Activated CD4-positive, CD25-positive, alpha-beta regulatory T cell treated with anti-CD3 and anti-CD28 coated beads, Interleukin-2, amount 50 U/mL, for 24 hours (primary cell): ENCODE results near the gene ANAPC10.
"Not testable (repeated sequence)": the region's sequence is repeated elsewhere in the genome, so short reads cannot be mapped to it uniquely, and the experiment has no call there.

Source experiments
- ATAC-seq, 2 donors: fragments of 150-1000 bp; cut with Tn5 transposase; one replicate each; pipeline ENCODE4 v1.10.0; 2021; ENCODE audit warnings: mild to moderate bottlenecking in 1 of 2, moderate library complexity in 1 of 2

ANAPC10 gene

GRCh38 chr4:145000656-145001055, 97.3 kb downstream of the ANAPC10 start:
- not testable (repeated sequence) for ATAC-seq

- no peak for ATAC-seq
Measured at GRCh38 chr4:144989306-144989705, 108.7 kb downstream of the ANAPC10 start.

DNA sequence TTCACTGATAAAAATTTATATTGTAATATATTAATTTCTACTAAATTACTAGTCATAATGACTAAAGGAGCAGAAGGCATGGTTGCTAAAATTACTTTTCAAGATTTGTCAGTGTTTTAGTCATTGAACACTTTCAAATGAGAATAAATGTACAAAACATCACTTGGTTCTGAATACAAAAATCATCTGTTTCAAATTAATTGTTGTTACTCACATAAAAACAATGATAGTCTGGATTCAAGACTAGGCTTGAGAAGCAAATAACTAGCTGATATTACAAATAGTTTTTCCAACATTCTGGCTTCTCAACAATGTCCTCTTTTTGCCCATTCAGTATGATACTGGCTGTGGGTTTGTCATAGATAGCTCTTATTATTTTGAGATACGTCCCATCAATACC, 112.5 kb downstream of the ANAPC10 start:
- no peak for ATAC-seq

- ATAC-seq: no peak
Measured at GRCh38 chr4:144985014-144985413, 113.0 kb downstream of the ANAPC10 start.

- no peak for ATAC-seq
Measured at GRCh38 chr4:144984241-144984640, 113.8 kb downstream of the ANAPC10 start.

DNA sequence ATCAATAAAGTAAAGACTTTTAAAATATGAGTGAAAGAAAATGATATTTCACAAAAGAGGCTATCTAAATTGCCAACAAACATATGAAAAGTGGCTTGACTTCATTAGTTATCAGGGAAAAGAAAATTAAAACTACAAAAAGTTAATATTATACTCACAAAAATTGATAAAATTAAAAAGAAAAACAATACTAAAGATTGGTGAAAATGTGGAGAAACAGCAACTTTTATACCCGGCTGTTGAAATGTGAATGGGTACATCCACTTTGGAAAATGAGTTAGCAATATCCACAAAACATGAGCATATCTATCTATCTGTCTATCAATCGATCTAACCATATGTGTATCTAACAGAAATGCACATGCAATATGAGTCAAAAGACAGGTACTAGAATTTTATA, 122.3 kb downstream of the ANAPC10 start:
- ATAC-seq: no peak

- ATAC-seq: peak in 1 of 2 donors; percentile 25
Measured at GRCh38 chr4:144970597-144970996, 127.4 kb downstream of the ANAPC10 start.

DNA sequence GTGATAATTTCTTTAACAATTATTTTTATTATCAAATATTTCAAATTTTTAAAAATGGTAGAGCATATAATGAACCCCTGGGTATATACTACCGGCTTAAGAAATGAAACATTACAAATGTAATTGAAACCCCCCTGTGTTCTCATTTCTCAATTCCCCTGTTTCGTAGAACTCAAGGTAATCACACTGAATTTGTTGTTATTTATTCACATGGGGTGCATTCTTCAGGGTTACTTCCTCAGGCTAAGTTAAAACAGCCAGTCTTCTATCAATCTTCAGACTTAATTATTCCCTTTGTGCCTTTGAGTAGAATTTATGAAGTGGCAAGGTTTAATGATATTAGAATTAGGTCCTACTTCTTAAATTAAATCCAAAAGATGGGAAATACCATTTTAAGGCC, 128.2 kb downstream of the ANAPC10 start:
- no peak for ATAC-seq

GRCh38 chr4:144968606-144969005, 129.4 kb downstream of the ANAPC10 start:
- ATAC-seq: no peak

DNA sequence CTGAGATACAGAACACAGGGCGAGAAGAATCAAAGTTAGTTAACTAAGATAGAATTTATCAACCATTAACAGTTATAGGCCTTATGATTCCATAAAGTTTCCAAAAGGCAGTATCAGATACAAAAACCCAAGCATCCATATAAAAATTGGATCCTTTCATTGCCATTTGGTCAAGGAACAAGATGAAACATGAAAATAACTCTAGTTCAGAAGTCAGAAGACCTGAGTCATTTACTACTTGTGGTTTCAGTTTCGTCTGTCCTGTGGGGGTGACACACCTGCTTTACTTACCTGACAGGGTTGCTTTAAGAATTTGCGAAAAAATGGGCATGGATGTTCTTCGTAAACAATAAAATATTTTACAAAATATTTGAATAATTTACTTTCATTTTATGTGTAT, 130.8 kb downstream of the ANAPC10 start:
- no peak for ATAC-seq

DNA sequence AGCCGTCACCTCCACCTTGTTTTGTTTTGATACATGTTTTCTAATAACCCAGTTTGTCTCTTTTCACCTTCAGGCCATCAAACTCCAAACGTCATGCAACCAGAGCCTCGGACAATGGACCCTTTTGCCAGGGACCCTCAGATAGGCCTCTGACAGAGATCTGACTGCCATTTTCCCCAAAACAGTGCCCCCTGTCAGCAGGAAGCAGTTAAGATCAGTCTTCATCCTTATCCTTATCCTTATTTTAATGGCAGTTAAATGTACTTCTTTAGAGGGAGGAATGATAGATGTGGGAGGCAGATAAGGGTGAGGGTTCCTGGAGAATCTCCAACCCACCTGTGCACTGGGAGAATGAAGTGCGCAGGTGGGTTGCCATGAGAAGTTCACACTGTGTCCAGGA, 135.7 kb downstream of the ANAPC10 start:
- no peak for ATAC-seq

- no peak for ATAC-seq
Measured at GRCh38 chr4:144955104-144955503, 142.9 kb downstream of the ANAPC10 start.

DNA sequence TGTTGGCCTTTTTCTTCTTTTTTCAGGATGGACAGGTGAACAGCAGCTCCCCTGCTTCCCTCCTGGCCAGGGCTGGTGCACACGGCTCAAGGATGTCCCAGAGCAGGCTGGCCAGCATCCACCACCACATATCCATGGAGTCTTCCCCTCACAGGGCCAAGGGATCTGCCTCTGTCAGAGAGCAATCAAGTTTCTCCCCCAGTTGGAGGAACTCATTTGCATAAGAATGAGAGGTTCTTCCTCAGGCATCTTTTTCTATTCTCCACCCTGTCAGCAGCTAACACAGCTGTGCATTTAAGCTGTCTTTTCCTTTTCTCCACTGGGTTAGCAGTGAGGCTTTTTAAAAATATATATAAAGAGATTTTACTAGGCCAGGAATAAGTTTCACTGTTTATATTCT, 143.8 kb downstream of the ANAPC10 start:
- no peak for ATAC-seq

DNA sequence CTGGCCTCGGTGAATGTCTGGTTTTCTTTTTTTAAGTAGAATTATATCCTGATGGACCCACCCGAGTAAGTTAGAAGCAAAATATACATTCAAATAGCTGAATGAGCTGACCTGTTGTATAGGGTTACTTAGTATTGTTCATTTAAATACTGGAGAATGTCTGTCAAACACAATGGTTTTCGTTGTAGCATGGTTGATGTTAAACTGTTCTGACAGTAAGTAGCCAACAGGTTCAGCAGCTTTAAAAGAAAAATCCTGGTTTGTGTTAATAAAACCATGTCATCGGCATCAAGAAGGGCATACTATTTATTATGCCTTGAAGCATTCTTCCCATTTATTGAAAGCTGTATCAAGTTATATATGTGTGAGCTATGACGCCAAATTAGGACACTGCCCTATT, 149.6 kb downstream of the ANAPC10 start:
- ATAC-seq: no peak

DNA sequence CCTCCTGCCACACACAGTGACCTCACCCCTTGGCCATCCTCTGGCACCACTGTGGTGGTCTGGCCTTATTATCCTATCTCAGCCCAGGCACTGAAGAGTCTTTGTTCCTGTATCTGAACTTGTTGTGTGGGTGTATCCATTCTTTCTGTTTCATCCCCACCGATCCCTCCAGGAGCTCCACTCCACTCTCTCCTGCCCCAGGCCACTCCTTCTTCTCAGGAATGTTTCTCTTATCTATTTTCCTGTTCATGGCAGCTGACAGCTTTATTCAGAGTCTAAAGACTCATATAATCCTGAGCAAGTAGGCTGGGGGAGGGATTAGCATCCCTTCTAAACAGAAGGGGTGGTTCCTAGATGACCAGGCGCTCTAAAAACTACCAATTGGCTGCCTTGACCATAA, 150.0 kb downstream of the ANAPC10 start:
- ATAC-seq: no peak
